HG03521 (cell line): ENCODE measurements around the gene SLC35F2.
"Not testable (repeated sequence)": the region's sequence is repeated elsewhere in the genome, so short reads cannot be mapped to it uniquely, and the experiment has no call there.

Source experiments
- ATAC-seq: cut with Tn5 transposase; IDR thresholded peaks from one replicate; pipeline ENCODE4 v1.9.1; 2021; ENCODE audit warnings: mild to moderate bottlenecking, moderate library complexity; ENCODE audit not compliant: unreplicated experiment

Gene SLC35F2

GRCh38 chr11:107858217-107859070, at the start of gene SLC35F2:
SLC35F2 (minus strand) TSS chr11:107858787; CDS start chr11:107858767, 20 bp downstream.
- peak; percentile 92 for ATAC-seq

DNA sequence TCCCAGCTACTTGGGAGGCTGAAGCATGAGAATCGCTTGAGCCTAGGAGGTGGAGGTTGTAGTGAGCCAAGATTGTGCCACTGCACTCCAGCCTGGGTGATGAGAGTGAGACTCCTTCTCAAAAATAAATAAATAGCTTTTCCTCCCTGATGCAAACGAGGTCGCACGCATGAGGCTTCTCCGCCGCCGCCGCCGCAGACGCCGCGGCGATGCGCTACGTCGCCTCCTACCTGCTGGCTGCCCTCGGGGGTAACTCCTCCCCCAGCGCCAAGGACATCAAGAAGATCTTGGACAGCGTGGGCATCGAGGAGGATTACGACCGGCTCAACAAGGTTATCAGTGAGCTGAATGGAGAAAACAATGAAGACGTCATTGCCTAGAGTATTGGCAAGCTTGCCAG, 49.6 kb upstream of the SLC35F2 start:
- ATAC-seq: no peak

GRCh38 chr11:107898270-107898669, 39.7 kb upstream of the SLC35F2 start:
- ATAC-seq: peak; percentile 71

- ATAC-seq: no peak
These were observed 23.7 kb upstream of the SLC35F2 start for GRCh38 chr11:107882095-107882820.

DNA sequence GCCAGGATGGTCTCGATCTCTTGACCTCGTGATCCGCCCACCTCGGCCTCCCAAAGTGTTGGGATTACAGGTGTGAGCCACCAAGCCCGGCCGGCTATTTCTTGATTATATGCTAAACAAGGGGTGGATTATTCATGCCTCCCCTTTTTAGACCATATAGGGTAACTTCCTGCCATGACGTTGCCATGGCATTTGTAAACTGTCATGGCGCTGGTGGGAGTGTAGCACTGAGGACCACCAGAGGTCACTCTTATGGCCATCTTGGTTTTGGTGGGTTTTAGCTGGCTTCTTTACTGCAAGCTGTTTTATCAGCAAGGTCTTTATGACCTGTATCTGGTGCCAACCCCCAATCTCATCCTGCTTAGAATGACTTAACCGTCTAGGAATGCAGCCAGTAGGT, 22.9 kb upstream of the SLC35F2 start:
- not testable (repeated sequence) for ATAC-seq

- no peak for ATAC-seq
These were observed 17.6 kb upstream of the SLC35F2 start for GRCh38 chr11:107876141-107876540.

- no peak for ATAC-seq
These were observed 6.0 kb upstream of the SLC35F2 start for GRCh38 chr11:107864591-107864990.

- ATAC-seq: no peak
These were observed 2.1 kb upstream of the SLC35F2 start for GRCh38 chr11:107860688-107861087.

- ATAC-seq: not testable (repeated sequence)
These were observed 1.6 kb upstream of the SLC35F2 start for GRCh38 chr11:107860240-107860620.

DNA sequence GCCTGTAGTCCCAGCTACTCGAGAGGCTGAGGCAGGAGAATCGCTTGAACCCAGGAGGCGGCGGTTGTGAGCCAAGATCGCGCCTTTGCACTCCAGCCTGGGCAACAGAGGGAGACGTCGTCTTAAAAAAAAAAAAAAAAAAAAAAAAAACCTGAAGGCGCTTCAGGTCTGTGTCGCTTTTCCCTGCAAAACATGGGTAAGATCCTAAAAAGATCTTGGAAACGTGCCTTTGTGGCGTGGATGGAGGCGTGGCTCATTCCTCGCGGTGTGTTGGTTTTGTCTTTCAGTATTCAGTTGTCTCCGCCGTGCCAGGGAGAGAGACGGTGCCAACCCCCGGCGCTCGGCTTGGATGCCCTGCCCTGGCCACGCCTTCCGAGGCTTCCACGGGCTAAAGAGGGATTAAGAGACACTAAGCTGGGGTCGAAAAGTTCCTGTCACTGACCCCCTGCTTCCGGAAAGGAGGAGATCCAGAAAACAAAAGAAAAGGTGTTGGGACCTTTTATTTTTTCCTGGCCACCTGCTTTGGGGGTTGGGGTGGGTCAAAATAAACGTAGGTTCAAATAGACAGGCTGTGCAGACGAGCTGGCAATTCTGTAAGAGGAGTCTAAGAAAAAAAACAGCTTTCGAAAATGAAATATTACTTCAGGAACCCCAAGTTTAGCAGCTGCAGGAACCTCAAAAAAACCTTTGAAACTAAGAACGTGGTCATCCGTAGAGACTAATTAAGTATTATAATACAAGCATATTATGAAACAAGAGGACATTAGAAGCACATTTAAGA, 1.1 kb upstream of the SLC35F2 start:
- no peak for ATAC-seq

GRCh38 chr11:107857550-107858216, 904 bp downstream of the SLC35F2 start:
- ATAC-seq: no peak

DNA sequence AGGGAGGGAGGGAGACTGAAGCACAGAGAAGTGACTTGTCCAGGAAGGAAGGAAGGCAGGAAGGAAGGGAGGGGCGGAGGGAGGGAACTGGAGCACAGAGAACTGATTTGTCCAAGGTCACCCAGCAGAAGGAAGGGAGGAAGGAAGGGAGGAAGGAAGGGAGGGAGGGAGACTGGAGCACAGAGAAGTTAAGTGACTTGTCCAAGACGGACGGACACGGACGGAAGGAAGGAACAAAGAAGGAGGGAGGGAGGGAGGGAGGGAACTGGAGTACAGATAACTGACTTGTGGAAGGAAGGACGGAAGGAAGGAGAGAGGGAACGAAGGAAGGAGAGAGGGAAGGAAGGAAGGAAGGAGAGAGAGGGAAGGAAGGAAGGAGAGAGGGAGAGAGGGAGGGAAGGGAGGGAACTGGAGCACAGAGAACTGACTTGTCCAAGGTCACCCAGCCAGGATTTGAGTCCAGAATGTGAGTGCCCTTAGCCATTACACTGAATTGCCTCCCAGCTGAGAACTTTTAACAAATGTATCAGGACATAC, 1.5 kb downstream of the SLC35F2 start:
- no peak for ATAC-seq

- no peak for ATAC-seq
These were observed 2.2 kb downstream of the SLC35F2 start for GRCh38 chr11:107856180-107856980.

DNA sequence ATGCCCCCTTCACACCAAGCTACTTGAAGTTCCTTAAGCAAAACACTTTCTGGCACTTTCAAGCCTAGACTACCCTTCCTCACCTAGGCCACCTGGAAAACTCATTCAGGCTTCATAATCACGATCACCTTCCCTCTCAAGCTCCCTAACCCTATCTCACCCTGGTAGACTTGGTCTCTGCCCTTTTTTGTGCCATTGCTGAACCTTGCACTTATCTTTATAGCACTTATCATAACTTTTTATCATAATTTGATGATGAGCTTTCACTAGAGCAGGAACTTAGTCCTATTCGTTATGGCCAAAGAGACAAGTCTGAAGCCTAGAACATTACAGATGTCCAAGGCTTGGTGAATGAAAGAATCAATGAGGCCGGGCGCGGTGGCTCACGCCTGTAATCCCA, 5.5 kb downstream of the SLC35F2 start:
- ATAC-seq: no peak

- no peak for ATAC-seq
These were observed 6.8 kb downstream of the SLC35F2 start for GRCh38 chr11:107851704-107852310.

DNA sequence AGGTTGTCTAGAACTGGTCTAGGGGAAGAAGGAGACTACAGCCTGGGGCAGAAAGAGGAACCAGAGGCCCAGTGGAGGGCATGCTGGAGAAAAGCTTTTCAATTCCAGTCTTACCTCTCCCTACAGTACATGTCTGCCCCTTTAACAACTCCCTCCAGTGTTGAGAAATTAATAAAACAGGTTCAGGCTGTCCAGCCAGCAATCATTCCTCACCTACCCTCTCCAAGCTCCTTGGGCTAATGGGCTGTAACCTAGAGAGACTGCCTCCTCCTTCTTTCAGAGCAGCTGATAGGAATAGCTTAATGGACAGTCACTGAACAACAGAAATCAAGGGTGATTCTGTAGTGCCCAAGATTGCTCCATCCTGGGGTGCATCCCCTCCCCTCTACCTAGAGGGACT, 8.8 kb downstream of the SLC35F2 start:
- ATAC-seq: no peak

GRCh38 chr11:107848345-107848744, 10.2 kb downstream of the SLC35F2 start:
- no peak for ATAC-seq

GRCh38 chr11:107847184-107847583, 11.4 kb downstream of the SLC35F2 start:
- ATAC-seq: no peak

GRCh38 chr11:107844041-107844440, 14.5 kb downstream of the SLC35F2 start:
- no peak for ATAC-seq
